Cerebellar nuclear complex (tissue), 1 donor: Measurements from ENCODE around the gene SVOP.
"Not testable (repeated sequence)": the region's sequence is repeated elsewhere in the genome, so short reads cannot be mapped to it uniquely, and the experiment has no call there.

Source experiments
- DNase-seq, 2 experiments: peaks; one replicate each; lab custom pipeline; 2025; lab: John Stamatoyannopoulos, UW

SVOP gene

GRCh38 chr12:109029411-109029810, 8.5 kb upstream of the SVOP start:
- no peak for DNase-seq

DNA sequence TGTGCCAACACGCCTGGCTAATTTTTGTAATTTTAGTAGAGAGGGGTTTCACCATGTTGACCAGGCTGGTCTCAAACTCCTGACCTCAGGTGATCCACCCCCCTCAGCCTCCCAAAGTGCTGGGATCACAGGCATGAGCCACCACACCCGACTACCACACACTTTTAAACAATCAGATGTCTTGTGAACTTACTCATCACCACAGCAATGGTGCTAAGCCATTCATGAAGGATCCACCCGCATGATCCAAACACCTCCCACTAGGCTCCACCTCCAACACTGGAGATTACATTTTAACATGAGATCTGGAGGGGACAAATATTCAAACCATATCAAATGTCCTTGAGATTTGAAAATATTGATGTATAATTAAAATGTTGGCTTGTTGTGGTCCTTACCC, 7.8 kb upstream of the SVOP start:
- not testable (repeated sequence) for DNase-seq

DNA sequence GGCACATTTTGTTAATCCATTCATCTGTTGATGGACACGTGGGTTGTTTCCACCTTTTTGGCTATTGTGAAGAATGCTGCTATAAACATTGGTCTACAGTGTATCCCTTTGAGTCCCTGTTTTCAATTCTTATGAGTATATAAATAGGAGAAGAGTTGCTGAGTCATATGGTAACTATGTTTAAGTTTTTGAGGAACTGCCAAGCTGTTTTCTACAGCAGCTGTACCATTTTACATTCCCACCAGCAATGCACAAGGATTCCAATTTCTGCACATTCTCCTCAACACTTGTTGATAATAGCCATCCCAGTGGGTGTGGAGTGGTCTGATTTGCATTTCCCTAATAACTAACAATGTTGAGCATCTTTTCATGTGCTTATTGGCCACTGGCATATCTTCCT, 6.9 kb upstream of the SVOP start:
- DNase-seq, result no peak

GRCh38 chr12:109020146-109020795, 597 bp downstream of the SVOP start:
- DNase-seq, result peak in 1 of 2 experiments; percentile 42

GRCh38 chr12:109018296-109018695, 2.6 kb downstream of the SVOP start:
- no peak for DNase-seq

GRCh38 chr12:109016978-109017377, 3.9 kb downstream of the SVOP start:
- no peak for DNase-seq

GRCh38 chr12:109016016-109016415, 4.9 kb downstream of the SVOP start:
- DNase-seq, result no peak

GRCh38 chr12:109014984-109015765, 5.7 kb downstream of the SVOP start:
- DNase-seq, result no peak

DNA sequence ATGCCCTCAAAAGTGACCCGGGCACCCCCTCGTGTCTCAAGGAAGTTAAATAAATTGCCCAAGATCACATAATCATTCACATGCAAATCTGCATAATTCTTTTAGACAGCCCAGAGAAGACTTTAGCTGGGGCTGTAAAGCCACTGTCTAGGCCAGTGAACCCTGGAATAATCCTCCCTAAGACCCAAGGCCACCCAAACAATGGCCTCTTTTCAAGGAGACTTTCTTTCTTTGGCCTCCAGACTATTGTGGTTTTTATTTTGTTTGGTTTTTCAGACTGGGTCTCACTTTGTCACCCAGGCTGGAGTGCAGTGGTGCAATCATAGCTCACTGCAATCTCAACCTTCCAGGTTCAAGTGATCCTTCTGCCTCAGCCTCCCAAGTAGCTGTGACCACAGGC, 10.6 kb downstream of the SVOP start:
- DNase-seq, result no peak

- DNase-seq, result no peak
Observed at GRCh38 chr12:109009766-109010165, 11.1 kb downstream of the SVOP start.

DNA sequence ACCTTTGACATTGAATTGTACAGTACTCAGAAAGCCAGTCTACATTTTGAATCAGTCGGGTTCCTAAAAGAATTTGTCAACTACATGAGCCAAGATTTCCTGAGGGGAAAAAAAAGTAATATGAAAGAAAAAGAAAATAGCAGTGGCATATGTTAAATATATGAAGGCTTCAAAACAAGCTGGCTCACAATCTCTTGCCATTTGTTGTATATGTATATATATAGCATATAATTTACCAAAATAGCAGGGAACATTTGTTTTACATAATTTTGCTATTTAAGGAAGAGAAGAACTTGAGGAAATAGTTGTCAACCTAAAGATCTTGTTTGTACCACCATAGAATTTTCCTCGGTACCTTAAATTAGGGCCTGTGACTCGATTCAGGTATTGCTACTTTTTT, 16.9 kb downstream of the SVOP start:
- DNase-seq, result no peak

- no peak for DNase-seq
Observed at GRCh38 chr12:108996320-108996719, 24.5 kb downstream of the SVOP start.

GRCh38 chr12:108995370-108995992, 25.4 kb downstream of the SVOP start:
- no peak for DNase-seq

- DNase-seq, result not testable (repeated sequence)
Observed at GRCh38 chr12:108990103-108990502, 30.8 kb downstream of the SVOP start.

- DNase-seq, result no peak
Observed at GRCh38 chr12:108989376-108989775, 31.5 kb downstream of the SVOP start.

DNA sequence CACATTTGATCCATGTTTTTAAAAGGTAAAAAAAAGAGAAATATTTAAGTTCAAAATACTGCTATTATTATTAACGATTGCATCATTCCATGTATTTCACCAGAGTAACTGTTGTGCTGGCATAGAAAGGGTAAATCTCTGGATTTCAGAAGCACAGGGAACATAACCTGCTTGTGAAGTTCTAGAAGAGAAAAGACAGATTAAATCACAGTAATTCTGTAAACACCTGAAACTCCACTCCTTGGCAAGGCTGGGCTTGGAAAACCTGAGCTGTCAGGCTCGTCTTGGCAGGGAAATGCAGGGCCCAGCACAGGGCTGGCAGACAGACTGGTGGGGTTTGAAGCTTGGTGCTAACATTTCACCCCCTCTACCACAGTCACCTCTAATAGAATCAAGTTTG, 35.1 kb downstream of the SVOP start:
- DNase-seq, result no peak

- no peak for DNase-seq
Observed at GRCh38 chr12:108983227-108983626, 37.6 kb downstream of the SVOP start.

- no peak for DNase-seq
Observed at GRCh38 chr12:108982621-108983219, 38.1 kb downstream of the SVOP start.

- no peak for DNase-seq
Observed at GRCh38 chr12:108981835-108982234, 39.0 kb downstream of the SVOP start.

GRCh38 chr12:108980831-108981618, 39.8 kb downstream of the SVOP start:
- DNase-seq, result no peak

DNA sequence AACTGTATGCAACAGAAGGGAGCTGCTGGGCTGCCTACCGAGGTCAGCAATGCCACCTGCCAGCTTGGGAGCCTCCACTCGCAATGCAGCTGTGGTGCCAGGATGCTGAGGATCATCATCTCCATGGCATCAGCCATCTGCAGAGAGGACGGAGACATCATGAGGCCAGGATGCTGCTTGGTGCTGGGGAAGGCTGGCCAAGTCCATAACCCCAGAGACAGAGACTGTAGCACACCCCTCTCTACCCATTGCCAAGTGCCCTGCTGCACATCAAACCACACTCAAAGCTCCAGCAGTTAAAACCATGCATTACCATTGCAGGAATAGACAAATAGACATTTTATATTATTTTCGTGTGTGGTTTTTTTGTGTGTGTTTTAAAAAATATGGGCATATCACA, 43.5 kb downstream of the SVOP start:
- no peak for DNase-seq

DNA sequence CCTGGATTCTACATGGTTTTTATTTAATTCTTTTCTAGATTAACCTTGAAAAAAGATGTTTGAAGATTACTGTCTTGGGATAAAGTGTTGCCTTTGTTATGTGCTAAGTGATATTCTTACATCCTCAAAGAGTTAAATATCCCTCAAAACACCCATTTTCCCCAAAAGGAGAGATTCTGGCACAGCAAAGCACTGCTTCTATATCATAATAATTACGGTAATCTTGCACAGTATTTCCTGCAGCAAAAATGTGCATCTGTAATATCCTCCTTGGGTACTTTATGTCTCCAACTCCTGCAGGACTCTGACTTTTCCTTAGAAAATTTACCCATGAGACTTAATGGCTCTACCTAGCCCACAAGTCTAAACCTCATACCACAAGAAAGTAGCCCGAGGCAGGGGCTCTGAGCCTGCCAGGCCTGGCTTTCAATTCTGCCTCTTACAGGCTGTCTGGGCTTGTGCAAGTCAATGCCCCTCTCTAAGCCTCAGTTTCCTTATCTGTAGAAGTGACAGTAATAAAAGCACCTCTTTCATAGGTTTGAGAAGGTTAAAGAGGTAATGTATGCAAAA, 45.8 kb downstream of the SVOP start:
- no peak for DNase-seq
